Fibroblast of lung (primary cell): ENCODE measurements around the gene MELTF. TPM values are rescaled to one million over a fixed set of nuclear protein-coding genes. Genes with fewer than 3 reads are reported as not detected.
A peak's percentile ranks its signal among the peaks of the same experiment; 100 is the strongest.

ENCODE experiments used
- DNase-seq, 2 donors: peaks; one replicate each; pipeline versions ENCODE4 v3.0.0 to v3.0.0-alpha.2; 2010; ENCODE audit warnings: low read depth in 2 of 2
- H2AFZ ChIP-seq: 2 replicates; pipeline ENCODE4 v1.5.1; 2012; ENCODE audit warnings: low read length, control low read depth, inconsistent platforms
- H3K27ac ChIP-seq: 2 replicates; pipeline ENCODE4 v1.5.1; 2011; ENCODE audit warnings: low read length, control low read depth; ENCODE audit not compliant: insufficient read depth
- H3K27me3 ChIP-seq: 2 replicates; pipeline ENCODE4 v1.5.1; 2011; ENCODE audit warnings: mild to moderate bottlenecking, low read length; ENCODE audit not compliant: control insufficient read depth, insufficient read depth
- H3K36me3 ChIP-seq: 2 replicates; pipeline ENCODE4 v1.5.1; 2011; ENCODE audit warnings: low read length; ENCODE audit not compliant: control insufficient read depth, insufficient read depth
- H3K4me1 ChIP-seq: 2 replicates; pipeline ENCODE4 v1.5.1; 2011; ENCODE audit warnings: low read length; ENCODE audit not compliant: control insufficient read depth, insufficient read depth; ENCODE audit errors: extremely low read depth
- H3K4me2 ChIP-seq: 2 replicates; pipeline ENCODE4 v1.5.1; 2011; ENCODE audit warnings: low read length, control low read depth; ENCODE audit not compliant: insufficient read depth; ENCODE audit errors: extremely low read depth
- H3K4me3 ChIP-seq, 4 experiments: fragments of 200-600 bp in 1 of 4; sonication (generic) in 1 of 4; replicated peaks in 1 of 4; 2 replicates each; pipeline ENCODE4 v1.5.1; 2011 to 2016; ENCODE audit warnings: low read length in 4 of 4, low read depth in 3 of 4, mild to moderate bottlenecking in 3 of 4, control low read depth in 2 of 4, inconsistent platforms in 1 of 4, mixed read lengths in 1 of 4; ENCODE audit not compliant: insufficient read depth in 1 of 4; ENCODE audit errors: control extremely low read depth in 1 of 4
- H3K79me2 ChIP-seq: 2 replicates; pipeline ENCODE4 v1.5.1; 2012; ENCODE audit warnings: mild to moderate bottlenecking, low read length, inconsistent platforms; ENCODE audit not compliant: control insufficient read depth, insufficient read depth
- H3K9ac ChIP-seq: 2 replicates; pipeline ENCODE4 v1.5.1; 2011; ENCODE audit warnings: mild to moderate bottlenecking, low read length, control low read depth; ENCODE audit not compliant: insufficient read depth
- H3K9me3 ChIP-seq: 2 replicates; pipeline ENCODE4 v1.5.1; 2012; ENCODE audit warnings: low read depth, low read length; ENCODE audit not compliant: control insufficient read depth, insufficient read depth
- H4K20me1 ChIP-seq: 2 replicates; pipeline ENCODE4 v1.5.1; 2011; ENCODE audit warnings: low read length; ENCODE audit not compliant: control insufficient read depth, insufficient read depth; ENCODE audit errors: extremely low read depth
- CTCF ChIP-seq, 2 donors: IDR thresholded peaks in 1 of 2; conservative IDR thresholded peaks in 1 of 2; 1 replicate in 1 of 2; 2 replicates in 1 of 2; pipeline ENCODE4 v1.5.1; 2011 to 2012; ENCODE audit warnings: low read length in 2 of 2, control low read depth in 1 of 2, inconsistent platforms in 1 of 2, low read depth in 1 of 2, mild to moderate bottlenecking in 1 of 2
- EZH2 ChIP-seq: IDR thresholded peaks from 2 replicates; pipeline ENCODE4 v1.5.1; 2012; ENCODE audit warnings: low read length, control low read depth, mild to moderate bottlenecking; ENCODE audit errors: missing control alignments
- polyA plus RNA-seq, 2 donors: library from polyadenylated mRNA; depleted of rRNA in 1 of 2; stranded (reverse) in 1 of 2; unstranded in 1 of 2; fragments of >200 nt; gene quantifications; 2 replicates each; pipeline ENCODE4 v1.2.1, GENCODE V29; 2011 to 2012; ENCODE audit warnings: missing spikeins in 1 of 2
- total RNA-seq: library from RNA; depleted of rRNA; stranded (reverse); fragments of >200 nt; gene quantifications from 2 replicates; pipeline ENCODE4 v1.2.1, GENCODE V29; 2014

MELTF gene
- total and polyA plus RNA-seq, 2 donors (not counting 1 experiment from before 2014, with no cell fraction given) = 2.7 to 5.0 TPM

DNA sequence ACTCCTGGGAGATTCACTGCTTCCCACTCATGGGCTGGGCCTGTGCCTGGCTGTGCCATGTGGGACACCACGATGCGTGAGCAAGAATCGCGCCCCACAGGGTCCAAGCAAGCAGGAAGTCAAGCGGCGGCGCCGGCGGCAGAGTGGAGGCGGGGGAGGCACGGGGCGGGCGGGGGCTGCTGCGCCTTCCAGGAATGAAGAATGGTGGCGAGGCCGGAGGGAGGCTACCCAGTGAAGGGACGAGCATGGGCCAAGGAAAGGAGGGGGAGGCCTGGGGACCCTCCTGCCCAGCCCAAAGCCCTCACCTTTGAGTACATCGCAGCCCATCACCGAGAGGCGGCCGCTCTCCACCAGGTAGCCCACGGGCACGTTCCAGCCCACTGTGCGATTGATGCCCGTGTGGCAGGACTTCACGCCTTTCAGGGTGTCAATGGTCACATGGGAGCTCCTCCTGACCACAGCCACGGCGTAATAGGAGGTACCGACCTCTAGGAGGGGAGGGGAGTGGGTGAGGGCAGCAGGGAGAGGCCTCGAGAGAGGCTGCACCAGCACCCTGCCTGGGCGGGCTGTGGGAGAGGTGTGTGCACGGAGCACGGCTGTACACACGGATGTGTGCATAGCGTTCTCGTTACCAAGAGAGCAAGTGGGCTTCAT is 5.5 kb downstream of the MELTF start:
- no peaks in the 10 kb centered on the region for H4K20me1 ChIP-seq
- no peak overlapping the region for H3K9ac ChIP-seq
- TF ChIP-seq CTCF (conservative IDR thresholded peaks at IDR 0.05 in 1 of 2, IDR thresholded peaks at IDR 0.05 in 1 of 2; ENCODE audit: low read depth in 1 of 2, low read length in 2 of 2) = no peak
- TF ChIP-seq EZH2 = no peak
- no peak overlapping the region for H3K27ac ChIP-seq
- H3K36me3 ChIP-seq = no peaks in the 10 kb centered on the region
- no peak for DNase-seq
- no peaks in the 10 kb centered on the region for H3K4me1 ChIP-seq
- peaks cover 17% of the 10 kb centered on the region for H3K27me3 ChIP-seq
- no peak overlapping the region for H3K4me3 ChIP-seq
- no peaks in the 10 kb centered on the region for H3K9me3 ChIP-seq
- H3K79me2 ChIP-seq = no peaks in the 10 kb centered on the region
- H2AFZ ChIP-seq = no peak overlapping the region
- no peak overlapping the region for H3K4me2 ChIP-seq

DNA sequence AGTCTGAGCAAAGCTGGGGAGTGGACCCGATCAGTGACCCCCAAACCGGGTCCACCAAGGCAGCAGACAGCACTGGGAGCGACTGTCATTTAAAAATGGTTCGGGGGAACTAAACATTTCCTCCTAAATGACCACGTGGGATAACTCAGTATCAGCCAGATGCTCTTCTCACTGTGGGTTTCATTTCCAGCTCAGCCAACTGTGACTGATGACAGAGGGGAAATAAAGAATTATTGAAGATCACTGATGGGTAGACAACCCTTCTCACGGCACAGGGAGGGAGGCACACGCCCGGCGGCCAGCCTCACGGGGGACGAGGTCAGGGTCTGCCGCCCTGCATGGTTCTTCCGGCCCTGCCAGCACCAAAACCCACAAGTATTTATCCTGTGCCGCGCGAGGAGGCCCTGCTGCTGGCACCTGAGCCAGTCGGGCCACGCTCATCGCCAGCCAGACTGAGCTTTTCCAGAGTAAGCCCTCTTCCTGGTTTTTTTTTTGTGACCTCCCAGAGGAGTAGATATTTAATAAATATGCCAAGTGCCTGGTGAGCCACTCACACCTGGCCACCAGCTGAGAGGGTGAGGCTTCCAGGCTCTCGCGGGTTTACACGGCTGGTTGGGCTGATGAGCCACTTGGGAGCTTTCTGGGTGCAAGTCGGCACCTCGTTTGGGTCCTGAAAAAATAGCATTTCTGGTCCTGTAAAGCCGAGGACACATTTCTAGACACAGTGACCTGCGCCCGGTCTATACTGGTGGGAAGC is 6.2 kb downstream of the MELTF start:
- Histone ChIP-seq H3K27ac (no peak overlapping the region), H2AFZ (no peak overlapping the region), H3K9ac (no peak overlapping the region), H3K36me3 (no peaks in the 10 kb centered on the region), H3K9me3 (no peaks in the 10 kb centered on the region), H3K4me2 (no peak overlapping the region), H3K79me2 (no peaks in the 10 kb centered on the region), H4K20me1 (no peaks in the 10 kb centered on the region), H3K27me3 (peaks cover 17% of the 10 kb centered on the region), H3K4me3 (no peak overlapping the region), H3K4me1 (no peaks in the 10 kb centered on the region)
- no peak for DNase-seq
- TF ChIP-seq EZH2 (peak; percentile 46), CTCF (conservative IDR thresholded peaks at IDR 0.05 in 1 of 2, IDR thresholded peaks at IDR 0.05 in 1 of 2; ENCODE audit: low read depth in 1 of 2, low read length in 2 of 2) (no peak)

DNA sequence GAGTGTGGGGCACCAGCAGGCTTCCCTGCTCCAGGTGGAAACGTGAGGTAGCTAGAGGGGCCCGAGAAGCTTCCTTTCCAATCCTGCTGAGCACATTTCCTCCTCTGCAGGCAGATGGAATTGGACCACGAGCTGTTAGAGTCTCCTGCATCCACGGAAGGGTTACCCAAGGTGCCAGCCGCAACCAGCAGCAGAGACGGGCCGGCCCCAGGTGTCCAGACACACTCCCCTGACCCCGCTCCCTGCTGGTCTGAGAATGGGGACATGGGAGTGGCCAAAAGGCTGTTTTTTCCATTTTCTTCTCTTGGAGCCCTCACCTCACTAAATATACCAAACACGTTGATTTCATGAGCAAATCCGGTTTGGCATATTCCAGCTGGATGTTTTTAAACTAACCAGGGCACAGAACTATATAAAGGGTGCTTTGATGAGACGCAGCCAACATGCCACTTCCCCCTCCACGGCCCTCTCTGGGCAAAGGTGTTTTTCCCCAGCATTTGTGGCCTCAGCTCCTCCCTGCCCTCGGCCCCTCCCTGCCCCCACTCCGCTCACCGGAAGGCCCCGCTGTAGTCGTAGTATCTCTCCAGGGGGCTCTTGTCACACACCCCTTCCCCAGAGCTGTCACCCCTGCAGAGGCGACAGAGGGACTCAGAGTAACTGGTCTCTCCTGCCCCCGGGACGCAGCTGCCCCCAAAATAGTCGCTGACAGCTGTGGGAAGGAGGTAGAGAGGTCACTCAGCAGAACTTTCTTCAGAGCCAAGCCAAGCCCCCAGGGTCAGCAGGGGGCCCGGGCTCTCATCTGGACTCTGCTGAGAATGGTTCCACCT is 7.0 kb downstream of the MELTF start:
- Histone ChIP-seq H3K79me2 (no peaks in the 10 kb centered on the region), H3K9me3 (no peaks in the 10 kb centered on the region), H3K27me3 (peaks cover 17% of the 10 kb centered on the region), H4K20me1 (no peaks in the 10 kb centered on the region), H3K4me1 (no peaks in the 10 kb centered on the region), H3K36me3 (no peaks in the 10 kb centered on the region), H3K27ac (no peak overlapping the region), H3K4me2 (no peak overlapping the region), H3K4me3 (no peak overlapping the region), H3K9ac (no peak overlapping the region), H2AFZ (no peak overlapping the region)
- no peak for DNase-seq
- TF ChIP-seq EZH2 (no peak), CTCF (conservative IDR thresholded peaks at IDR 0.05 in 1 of 2, IDR thresholded peaks at IDR 0.05 in 1 of 2; ENCODE audit: low read depth in 1 of 2, low read length in 2 of 2) (no peak)
